Measurements from ENCODE around the gene FBXW8. TPM values are rescaled to one million over a fixed set of nuclear protein-coding genes. Genes with fewer than 3 reads are reported as not detected.

Gene FBXW8
- total and polyA plus RNA-seq, 2 donors from 2014 or later: 3.3 to 20.3 TPM

GRCh38 chr12:116928504-116928903, 17.8 kb downstream of the FBXW8 start:
- intact Hi-C loops (cut with DNase I): no loop called here
- DNase-seq: no peak
- TF ChIP-seq CTCF (IDR thresholded peaks at IDR 0.05; ENCODE audit: borderline replicate concordance, extremely low read depth, insufficient read depth): no peak
- no peak for FAIRE-seq
- H3K36me3 ChIP-seq (ENCODE audit: control insufficient read depth in 2 of 3, insufficient read depth in 3 of 3, low read length in 3 of 3): peaks cover 0 to 3% (median 0%) of the 10 kb centered on the region in 3 donors
- H3K4me3 ChIP-seq (ENCODE audit: low read length in 3 of 3): no peak overlapping the region
- H3K27me3 ChIP-seq (ENCODE audit: control insufficient read depth, insufficient read depth, low read length): no peaks in the 10 kb centered on the region
- no peaks in the 10 kb centered on the region for H3K9me3 ChIP-seq (ENCODE audit: control insufficient read depth in 2 of 3, insufficient read depth in 1 of 3, low read length in 3 of 3)
- peaks cover 0 to 3% (median 0%) of the 10 kb centered on the region in 3 donors for H3K4me1 ChIP-seq (ENCODE audit: control insufficient read depth in 2 of 3, insufficient read depth in 2 of 3, low read depth in 1 of 3, low read length in 3 of 3)
- no peak overlapping the region for H3K27ac ChIP-seq (ENCODE audit: low read depth in 2 of 2, low read length in 2 of 2)
- no peak overlapping the region for H3K9ac ChIP-seq (ENCODE audit: low read length in 3 of 3)

- DNase-seq: no peak
- H3K36me3 ChIP-seq (ENCODE audit: control insufficient read depth in 2 of 3, insufficient read depth in 3 of 3, low read length in 3 of 3): peaks cover 0 to 3% (median 0%) of the 10 kb centered on the region in 3 donors
- H3K27me3 ChIP-seq (ENCODE audit: control insufficient read depth, insufficient read depth, low read length): no peaks in the 10 kb centered on the region
- no peak for FAIRE-seq
- no peak overlapping the region for H3K27ac ChIP-seq (ENCODE audit: low read depth in 2 of 2, low read length in 2 of 2)
- no peak overlapping the region for H3K4me3 ChIP-seq (ENCODE audit: low read length in 3 of 3)
- H3K9ac ChIP-seq (ENCODE audit: low read length in 3 of 3): no peak overlapping the region
- H3K9me3 ChIP-seq (ENCODE audit: control insufficient read depth in 2 of 3, insufficient read depth in 1 of 3, low read length in 3 of 3): no peaks in the 10 kb centered on the region
- intact Hi-C loops (cut with DNase I): no loop called here
- TF ChIP-seq CTCF (IDR thresholded peaks at IDR 0.05; ENCODE audit: borderline replicate concordance, extremely low read depth, insufficient read depth): no peak
- H3K4me1 ChIP-seq (ENCODE audit: control insufficient read depth in 2 of 3, insufficient read depth in 2 of 3, low read depth in 1 of 3, low read length in 3 of 3): peaks cover 0 to 3% (median 0%) of the 10 kb centered on the region in 3 donors
These were observed 19.1 kb downstream of the FBXW8 start for GRCh38 chr12:116929885-116930284.

DNA sequence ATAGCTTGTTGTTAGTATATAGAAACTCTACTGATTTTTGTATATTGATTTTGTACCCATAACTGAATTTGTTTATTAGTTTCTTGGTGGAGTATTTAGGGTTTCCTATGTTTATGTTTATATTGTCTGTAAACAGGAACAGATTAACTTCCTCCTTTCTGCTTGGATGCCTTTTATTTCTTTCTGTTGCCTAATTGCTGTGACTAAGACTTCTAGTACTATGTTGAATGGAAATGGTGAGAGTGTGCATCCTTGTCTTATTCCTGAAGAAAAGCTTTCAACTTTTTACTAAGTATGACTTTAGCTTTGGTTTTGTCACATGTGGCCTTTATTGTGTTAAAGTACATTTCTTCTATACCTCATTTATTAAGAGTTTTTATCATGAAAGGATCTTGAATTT, 20.9 kb downstream of the FBXW8 start:
- H3K36me3 ChIP-seq (ENCODE audit: control insufficient read depth in 2 of 3, insufficient read depth in 3 of 3, low read length in 3 of 3): peaks cover 0 to 3% (median 0%) of the 10 kb centered on the region in 3 donors
- H3K27me3 ChIP-seq (ENCODE audit: control insufficient read depth, insufficient read depth, low read length): no peaks in the 10 kb centered on the region
- H3K27ac ChIP-seq (ENCODE audit: low read depth in 2 of 2, low read length in 2 of 2): no peak overlapping the region
- H3K4me1 ChIP-seq (ENCODE audit: control insufficient read depth in 2 of 3, insufficient read depth in 2 of 3, low read depth in 1 of 3, low read length in 3 of 3): no peaks in the 10 kb centered on the region
- H3K4me3 ChIP-seq (ENCODE audit: low read length in 3 of 3): no peak overlapping the region
- intact Hi-C loops (cut with DNase I): no loop called here
- no peak for FAIRE-seq
- DNase-seq: no peak
- no peak overlapping the region for H3K9ac ChIP-seq (ENCODE audit: low read length in 3 of 3)
- no peaks in the 10 kb centered on the region for H3K9me3 ChIP-seq (ENCODE audit: control insufficient read depth in 2 of 3, insufficient read depth in 1 of 3, low read length in 3 of 3)
- no peak for TF ChIP-seq CTCF (IDR thresholded peaks at IDR 0.05; ENCODE audit: borderline replicate concordance, extremely low read depth, insufficient read depth)

DNA sequence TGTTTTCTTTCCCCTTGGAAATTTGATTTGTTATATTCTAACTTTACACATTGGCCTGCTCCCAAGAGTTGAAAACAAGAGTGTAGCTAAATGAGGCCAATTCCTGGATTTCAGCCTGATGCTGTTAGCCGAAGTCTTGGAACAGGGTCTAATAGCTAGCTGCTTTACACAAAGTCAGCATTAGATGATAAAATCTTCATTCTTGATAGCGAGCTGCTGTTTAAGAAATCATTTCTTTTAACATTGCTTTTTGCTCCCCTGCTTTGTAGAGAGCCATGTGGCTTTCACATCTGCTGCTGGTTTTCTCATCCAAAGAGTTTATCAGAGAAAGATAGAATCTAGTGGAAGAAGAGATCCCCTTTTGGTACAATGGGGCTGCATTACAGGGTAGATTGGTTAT, 22.3 kb downstream of the FBXW8 start:
- intact Hi-C loops (cut with DNase I): no loop called here
- Histone ChIP-seq H3K27ac (ENCODE audit: low read depth in 2 of 2, low read length in 2 of 2) (no peak overlapping the region), H3K4me3 (ENCODE audit: low read length in 3 of 3) (no peak overlapping the region), H3K36me3 (ENCODE audit: control insufficient read depth in 2 of 3, insufficient read depth in 3 of 3, low read length in 3 of 3) (peaks cover 0 to 2% (median 0%) of the 10 kb centered on the region in 3 donors), H3K9ac (ENCODE audit: low read length in 3 of 3) (no peak overlapping the region), H3K27me3 (ENCODE audit: control insufficient read depth, insufficient read depth, low read length) (no peaks in the 10 kb centered on the region), H3K4me1 (ENCODE audit: control insufficient read depth in 2 of 3, insufficient read depth in 2 of 3, low read depth in 1 of 3, low read length in 3 of 3) (no peaks in the 10 kb centered on the region), H3K9me3 (ENCODE audit: control insufficient read depth in 2 of 3, insufficient read depth in 1 of 3, low read length in 3 of 3) (no peaks in the 10 kb centered on the region)
- no peak for TF ChIP-seq CTCF (IDR thresholded peaks at IDR 0.05; ENCODE audit: borderline replicate concordance, extremely low read depth, insufficient read depth)
- DNase-seq: peak in 2 of 5 donors; percentile 38 to 81
- no peak for FAIRE-seq

All from kidney (tissue), 14 donors.